HG02623 (cell line): ENCODE measurements around the gene SUGCT.
"Not testable (repeated sequence)": the region's sequence is repeated elsewhere in the genome, so short reads cannot be mapped to it uniquely, and the experiment has no call there.

ENCODE experiments used
- ATAC-seq: cut with Tn5 transposase; IDR thresholded peaks from one replicate; pipeline ENCODE4 v1.9.1; 2021; ENCODE audit warnings: moderate library complexity; ENCODE audit not compliant: unreplicated experiment

Gene SUGCT

GRCh38 chr7:40138973-40139372, 4.2 kb downstream of the SUGCT start:
- ATAC-seq = no peak

GRCh38 chr7:40139891-40140290, 5.1 kb downstream of the SUGCT start:
- not testable (repeated sequence) for ATAC-seq

- ATAC-seq = not testable (repeated sequence)
These were observed 7.1 kb downstream of the SUGCT start for GRCh38 chr7:40141916-40142315.

- ATAC-seq = not testable (repeated sequence)
These were observed 10.9 kb downstream of the SUGCT start for GRCh38 chr7:40145596-40146130.

GRCh38 chr7:40147371-40148246, 12.8 kb downstream of the SUGCT start:
- no peak for ATAC-seq

- not testable (repeated sequence) for ATAC-seq
These were observed 13.4 kb downstream of the SUGCT start for GRCh38 chr7:40148247-40148580.

- no peak for ATAC-seq
These were observed 13.9 kb downstream of the SUGCT start for GRCh38 chr7:40148671-40149070.

GRCh38 chr7:40151504-40151903, 16.7 kb downstream of the SUGCT start:
- ATAC-seq = no peak

- no peak for ATAC-seq
These were observed 22.2 kb downstream of the SUGCT start for GRCh38 chr7:40156988-40157387.

- no peak for ATAC-seq
These were observed 27.7 kb downstream of the SUGCT start for GRCh38 chr7:40162516-40162915.

GRCh38 chr7:40165216-40165615, 30.4 kb downstream of the SUGCT start:
- ATAC-seq = no peak

- ATAC-seq = no peak
These were observed 32.5 kb downstream of the SUGCT start for GRCh38 chr7:40167291-40167690.

- not testable (repeated sequence) for ATAC-seq
These were observed 33.5 kb downstream of the SUGCT start for GRCh38 chr7:40168266-40168665.

- not testable (repeated sequence) for ATAC-seq
These were observed 38.3 kb downstream of the SUGCT start for GRCh38 chr7:40173121-40173520.

- not testable (repeated sequence) for ATAC-seq
These were observed 40.5 kb downstream of the SUGCT start for GRCh38 chr7:40175256-40175655.

- ATAC-seq = no peak
These were observed 41.1 kb downstream of the SUGCT start for GRCh38 chr7:40175725-40176510.

GRCh38 chr7:40177071-40177470, 42.3 kb downstream of the SUGCT start:
- ATAC-seq = no peak

GRCh38 chr7:40182452-40182851, 47.6 kb downstream of the SUGCT start:
- no peak for ATAC-seq

- ATAC-seq = no peak
These were observed 51.8 kb downstream of the SUGCT start for GRCh38 chr7:40186586-40186985.

- ATAC-seq = no peak
These were observed 57.2 kb downstream of the SUGCT start for GRCh38 chr7:40192036-40192435.

- ATAC-seq = no peak
These were observed 59.9 kb downstream of the SUGCT start for GRCh38 chr7:40194745-40195144.

GRCh38 chr7:40197527-40197926, 62.7 kb downstream of the SUGCT start:
- ATAC-seq = no peak
